Measurements from ENCODE around the gene SCMH1.

The SCMH1 gene

DNA sequence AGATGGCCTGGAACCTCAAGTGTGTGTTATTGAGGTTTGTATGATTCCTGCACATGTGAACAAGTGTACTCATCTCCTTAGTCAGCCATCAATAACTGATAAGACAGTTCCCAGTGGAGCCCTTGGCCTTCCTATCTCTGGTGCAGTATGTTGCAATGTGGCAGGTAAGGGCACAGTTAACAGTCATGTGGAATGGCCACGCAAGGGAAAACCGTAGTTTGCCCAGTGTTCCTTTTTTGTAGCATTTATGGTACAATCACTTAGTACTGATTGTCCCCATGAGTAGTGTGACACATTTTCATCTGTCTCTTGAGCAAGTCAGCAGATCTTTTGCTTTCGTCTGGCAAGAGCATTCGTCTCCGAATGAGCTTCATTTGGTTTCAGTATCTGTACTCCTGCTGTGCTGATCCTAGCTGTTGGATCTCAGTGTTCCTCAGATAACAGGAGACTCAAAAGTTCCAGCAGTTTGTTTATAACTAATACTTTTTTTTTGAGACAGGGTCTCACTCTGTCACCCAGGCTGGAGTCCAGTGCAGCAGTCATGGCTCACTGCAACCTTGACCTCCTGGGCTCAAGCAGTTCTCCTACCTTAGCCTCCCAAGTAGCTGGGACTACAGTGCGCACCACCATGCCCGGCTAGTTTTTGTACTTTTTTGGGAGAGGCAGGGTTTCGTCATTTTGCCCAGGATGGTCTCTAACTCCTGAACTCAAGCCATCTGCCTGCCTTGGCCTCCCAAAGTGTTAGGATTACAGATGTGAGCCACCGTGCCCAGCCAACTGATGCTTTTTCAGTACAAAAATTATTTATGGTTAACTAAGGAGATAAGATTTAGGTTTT lies 254.4 kb downstream of the SCMH1 start:
- no peak for DNase-seq

GRCh38 chr1:40986956-40987355 lies 255.2 kb downstream of the SCMH1 start:
- DNase-seq = no peak

DNA sequence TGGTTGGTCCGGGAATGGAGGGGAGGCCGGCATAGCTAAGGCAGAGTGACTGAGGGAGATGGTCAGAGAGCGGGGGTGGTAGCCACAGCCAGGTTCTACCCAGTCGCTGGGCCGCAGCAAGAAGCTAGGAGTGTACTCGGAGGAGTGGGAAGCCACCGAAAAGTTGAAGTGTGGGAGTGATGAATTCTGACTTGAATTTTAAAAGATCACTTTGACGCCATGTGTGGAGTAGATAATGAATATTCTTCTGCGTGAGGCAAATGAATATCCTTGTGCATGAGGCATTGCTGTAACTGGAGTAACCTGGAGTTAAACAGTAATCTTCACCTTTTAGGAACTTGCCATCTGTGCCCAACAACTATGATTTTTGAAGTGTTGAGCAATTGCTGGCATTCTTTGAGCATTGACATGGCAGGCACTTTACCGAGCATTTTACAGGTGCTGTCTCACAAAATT lies 255.8 kb downstream of the SCMH1 start:
- DNase-seq = no peak

GRCh38 chr1:40985875-40986274 lies 256.2 kb downstream of the SCMH1 start:
- DNase-seq = no peak

DNA sequence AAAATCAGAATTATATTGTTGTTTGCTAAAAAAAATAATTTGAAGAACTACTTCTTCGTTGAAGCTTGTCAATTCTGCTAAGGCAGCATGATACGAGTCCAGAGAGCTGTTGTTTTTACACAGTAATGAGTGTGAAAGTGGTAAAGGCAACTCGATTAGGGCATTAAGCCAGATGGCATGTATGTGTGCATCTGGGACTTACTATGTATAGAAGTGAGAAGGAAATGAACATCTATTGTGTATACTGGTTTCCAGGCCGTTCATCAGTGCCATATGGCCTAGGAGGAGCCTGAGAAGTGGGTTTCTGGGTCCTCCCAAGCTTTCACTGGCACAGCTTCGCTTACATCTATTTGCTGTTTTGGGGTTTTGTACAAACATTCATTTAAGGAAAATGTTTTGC lies 256.9 kb downstream of the SCMH1 start:
- DNase-seq = no peak

DNA sequence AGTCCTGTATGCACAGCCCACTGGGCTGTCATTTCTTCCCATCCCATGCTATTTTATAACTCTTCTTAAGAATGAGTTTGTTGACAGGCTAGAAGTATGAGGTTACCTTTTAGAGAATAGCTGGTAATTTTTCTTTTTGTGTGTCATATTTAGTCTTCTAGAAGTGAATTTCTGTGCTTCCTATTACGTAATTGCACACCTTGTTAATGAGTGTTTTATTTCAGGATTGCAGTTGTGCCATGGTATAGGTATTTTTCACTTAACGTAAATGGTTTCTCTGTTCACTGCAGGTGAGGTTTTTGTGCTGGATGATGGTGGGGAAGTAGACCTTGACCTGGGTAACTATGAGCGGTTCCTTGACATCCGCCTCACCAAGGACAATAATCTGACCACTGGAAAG lies 257.6 kb downstream of the SCMH1 start:
- DNase-seq = no peak

GRCh38 chr1:40984066-40984465 lies 258.0 kb downstream of the SCMH1 start:
- no peak for DNase-seq

DNA sequence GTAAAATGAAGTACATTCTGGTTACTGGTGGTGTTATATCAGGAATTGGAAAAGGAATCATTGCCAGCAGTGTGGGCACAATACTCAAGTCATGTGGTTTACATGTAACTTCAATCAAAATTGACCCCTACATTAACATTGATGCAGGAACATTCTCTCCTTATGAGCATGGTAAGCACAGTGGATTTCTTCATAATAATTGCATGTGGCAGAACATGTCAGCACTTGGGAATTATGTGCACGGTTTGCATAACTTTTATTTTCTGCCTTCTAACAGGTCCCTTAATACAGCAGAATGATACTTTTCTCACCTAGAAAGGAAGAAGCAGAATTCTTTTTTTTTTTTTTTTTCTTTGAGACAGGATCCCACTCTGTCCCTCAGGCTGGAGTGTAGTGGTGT lies 258.8 kb downstream of the SCMH1 start:
- DNase-seq = no peak

DNA sequence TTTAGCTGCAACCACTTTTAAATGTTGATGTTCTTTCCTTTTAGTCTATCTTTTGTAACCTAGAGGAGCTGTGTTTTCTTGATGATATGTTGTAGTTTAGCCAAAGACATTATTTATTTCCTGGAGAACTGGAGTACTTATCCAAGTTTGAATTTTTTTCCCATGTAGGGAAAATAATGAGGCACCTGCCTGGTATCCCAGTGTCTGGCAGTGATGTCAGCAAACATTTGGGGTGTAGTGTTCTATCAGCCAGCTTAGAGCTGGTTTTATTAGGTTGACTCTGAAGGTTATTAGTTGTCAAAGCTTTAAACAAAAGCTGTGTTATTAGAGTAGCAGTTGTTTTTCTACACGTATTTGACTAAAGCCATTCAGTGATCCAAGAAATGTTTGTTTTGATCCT lies 259.4 kb downstream of the SCMH1 start:
- no peak for DNase-seq

DNA sequence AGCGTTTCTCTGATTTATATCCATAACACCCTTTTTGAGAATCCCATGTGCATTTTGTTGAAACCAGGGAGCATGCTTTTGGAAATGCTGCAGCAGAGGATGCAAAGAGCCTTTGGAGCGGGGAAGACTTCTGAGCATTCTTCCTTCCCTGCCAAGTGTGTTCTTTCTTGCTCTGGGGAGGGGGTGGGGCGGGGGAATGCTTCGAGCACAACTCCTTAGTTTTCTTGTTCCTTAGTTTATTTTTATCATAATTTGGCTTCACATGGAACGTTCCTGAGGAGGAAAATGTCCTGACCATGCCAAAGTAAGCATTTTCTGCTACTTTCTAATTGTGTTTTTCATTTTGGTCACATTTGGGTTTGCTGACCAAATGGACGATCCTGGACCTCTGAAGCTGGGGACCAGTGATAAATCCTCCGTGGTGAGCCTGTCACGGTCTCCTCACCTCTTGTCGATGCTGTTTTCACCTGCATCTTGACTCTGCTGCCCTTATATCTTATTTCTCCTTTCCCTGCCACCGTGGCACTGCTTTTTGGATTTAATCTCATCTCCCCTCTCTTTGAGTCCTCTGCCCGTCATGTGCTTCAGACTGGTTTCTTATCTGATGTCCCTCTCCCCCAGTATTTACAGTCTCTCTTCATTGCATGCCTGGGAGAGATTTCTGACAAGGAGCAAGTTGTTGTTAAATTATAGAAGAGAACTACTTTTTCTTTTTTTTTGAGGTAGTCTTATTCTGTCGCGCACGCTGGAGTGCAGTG lies 260.2 kb downstream of the SCMH1 start:
- no peak for DNase-seq

- DNase-seq = no peak
Measured at GRCh38 chr1:40980453-40981121, 261.5 kb downstream of the SCMH1 start.

DNA sequence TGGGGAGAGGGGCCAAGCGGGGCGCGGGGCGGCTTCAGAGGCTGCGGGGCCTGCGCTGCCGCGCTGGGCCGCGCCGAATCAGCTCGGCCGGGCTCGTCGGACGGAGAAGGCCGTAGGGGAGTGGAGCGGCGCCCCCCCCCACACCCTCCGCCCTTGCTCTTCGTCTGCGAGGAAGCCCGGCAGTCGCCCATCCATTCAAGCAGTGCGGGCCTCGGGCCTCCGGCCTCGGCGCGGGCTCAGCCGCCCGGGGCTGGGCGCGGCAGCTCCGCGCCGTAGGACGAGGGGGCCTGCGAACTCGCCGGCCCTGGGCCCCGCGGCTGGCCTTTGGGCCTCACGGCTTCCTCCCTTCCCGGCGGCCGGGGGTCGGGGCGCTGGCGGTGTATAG lies 262.0 kb downstream of the SCMH1 start:
- DNase-seq = no peak

DNA sequence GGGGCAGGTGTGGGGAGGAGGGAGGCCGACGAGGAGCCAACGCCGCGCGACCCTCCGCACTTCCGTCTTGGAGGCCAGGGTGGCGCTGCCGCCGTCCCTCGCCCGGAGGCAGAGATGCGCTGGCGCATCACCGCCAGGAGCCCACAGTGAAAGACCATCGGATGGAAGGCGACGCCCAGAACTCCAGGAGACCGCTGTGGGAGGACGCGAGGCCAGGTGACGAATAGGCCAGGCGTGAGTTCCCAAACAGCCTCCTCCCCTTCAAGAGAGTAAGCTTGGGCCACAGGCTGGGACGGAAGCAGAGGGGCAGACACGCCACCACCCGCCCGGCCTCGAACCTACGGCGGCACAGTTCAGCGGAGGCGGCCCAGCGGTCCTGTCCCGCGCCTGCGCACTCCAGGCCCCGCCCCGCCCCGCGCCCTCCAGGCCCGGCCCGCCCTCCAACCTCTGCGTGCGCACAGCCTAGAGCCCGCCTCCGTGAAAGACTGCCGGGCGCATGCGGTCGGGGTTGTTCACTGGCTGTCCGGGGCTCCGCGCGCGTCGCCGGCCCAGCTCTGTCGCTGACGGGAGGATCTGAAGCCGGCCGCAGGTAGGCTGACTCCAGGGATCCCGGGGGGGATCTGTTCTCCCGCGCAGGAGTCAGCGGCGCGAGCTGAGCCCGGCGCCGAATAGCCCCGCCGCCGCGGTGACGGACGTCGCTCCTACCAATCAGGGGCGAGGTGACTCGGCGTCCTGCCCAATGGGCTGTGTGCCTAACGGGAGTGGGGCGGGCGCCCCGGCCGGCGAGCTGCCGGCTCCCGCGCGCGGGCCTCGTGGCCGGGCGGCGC lies 262.7 kb downstream of the SCMH1 start, which contains the start of gene CTPS1:
TSS of gene CTPS1 (plus strand) at position 456 of the 827 bp plus-strand sequence. CDS start 3,595 bp downstream, outside the sequence.
- DNase-seq = peak; percentile 52

GRCh38 chr1:40978886-40979240 lies 263.2 kb downstream of the SCMH1 start:
- DNase-seq = no peak

- no peak for DNase-seq
Measured at GRCh38 chr1:40977716-40978115, 264.4 kb downstream of the SCMH1 start.

All from NCI-H1436 treated with DMSO at 0.1 percent for 48 hours (cell line).